Liver (tissue), 3 donors: ENCODE data around the gene FGF11.

Experiments
- FOXA1 ChIP-seq: IDR thresholded peaks from 2 replicates; pipeline ENCODE4 v1.6.1; 2016; ENCODE audit warnings: antibody characterized with exemption
- GABPA ChIP-seq, 2 donors: IDR thresholded peaks in 1 of 2; conservative IDR thresholded peaks in 1 of 2; 2 replicates each; pipeline ENCODE4 v1.6.1; 2016; ENCODE audit warnings: antibody characterized with exemption in 2 of 2, mild to moderate bottlenecking in 1 of 2, moderate library complexity in 1 of 2
- HNF4G ChIP-seq: IDR thresholded peaks from 2 replicates; pipeline ENCODE4 v1.6.1; 2016; ENCODE audit warnings: antibody characterized with exemption
- JUND ChIP-seq, 2 donors: IDR thresholded peaks; 2 replicates each; pipeline ENCODE4 v1.6.1; 2016; ENCODE audit warnings: antibody characterized with exemption in 2 of 2
- RAD21 ChIP-seq, 2 donors: IDR thresholded peaks; 2 replicates each; pipeline ENCODE4 v1.6.1; 2016; ENCODE audit warnings: antibody characterized with exemption in 2 of 2, mild to moderate bottlenecking in 2 of 2
- RXRA ChIP-seq, 2 donors: IDR thresholded peaks; 2 replicates each; pipeline ENCODE4 v1.6.1; 2017 to 2018; ENCODE audit warnings: antibody characterized with exemption in 2 of 2, mild to moderate bottlenecking in 1 of 2
- SP1 ChIP-seq: IDR thresholded peaks from 2 replicates; pipeline ENCODE4 v1.6.1; 2018; ENCODE audit warnings: antibody characterized with exemption, mild to moderate bottlenecking
- TAF1 ChIP-seq: conservative IDR thresholded peaks from 2 replicates; pipeline ENCODE4 v1.6.1; 2016; ENCODE audit warnings: antibody characterized with exemption, mild to moderate bottlenecking
- YY1 ChIP-seq: IDR thresholded peaks from 2 replicates; pipeline ENCODE4 v1.6.1; 2016; ENCODE audit warnings: antibody characterized with exemption, mild to moderate bottlenecking
- TF ChIP-seq, protein P1 (sequence below): IDR thresholded peaks from 2 replicates; pipeline ENCODE4 v1.6.1; 2016; ENCODE audit warnings: antibody characterized with exemption
- TF ChIP-seq, protein P2 (sequence below): IDR thresholded peaks from 2 replicates; pipeline ENCODE4 v1.6.1; 2016; ENCODE audit warnings: antibody characterized with exemption
- TF ChIP-seq, protein P3 (sequence below): fragments of 150-350 bp; IDR thresholded peaks from 2 replicates; pipeline ENCODE4 v1.5.1; 2017; ENCODE audit warnings: improper control_type of control experiment, low read depth, low read length; ENCODE audit not compliant: missing input control
- TF ChIP-seq, protein P4 (sequence below): IDR thresholded peaks from 2 replicates; pipeline ENCODE4 v1.6.1; 2016; ENCODE audit warnings: antibody characterized with exemption, mild to moderate bottlenecking
- donor health status: healthy.
- donor health status: healthy.

DNA sequence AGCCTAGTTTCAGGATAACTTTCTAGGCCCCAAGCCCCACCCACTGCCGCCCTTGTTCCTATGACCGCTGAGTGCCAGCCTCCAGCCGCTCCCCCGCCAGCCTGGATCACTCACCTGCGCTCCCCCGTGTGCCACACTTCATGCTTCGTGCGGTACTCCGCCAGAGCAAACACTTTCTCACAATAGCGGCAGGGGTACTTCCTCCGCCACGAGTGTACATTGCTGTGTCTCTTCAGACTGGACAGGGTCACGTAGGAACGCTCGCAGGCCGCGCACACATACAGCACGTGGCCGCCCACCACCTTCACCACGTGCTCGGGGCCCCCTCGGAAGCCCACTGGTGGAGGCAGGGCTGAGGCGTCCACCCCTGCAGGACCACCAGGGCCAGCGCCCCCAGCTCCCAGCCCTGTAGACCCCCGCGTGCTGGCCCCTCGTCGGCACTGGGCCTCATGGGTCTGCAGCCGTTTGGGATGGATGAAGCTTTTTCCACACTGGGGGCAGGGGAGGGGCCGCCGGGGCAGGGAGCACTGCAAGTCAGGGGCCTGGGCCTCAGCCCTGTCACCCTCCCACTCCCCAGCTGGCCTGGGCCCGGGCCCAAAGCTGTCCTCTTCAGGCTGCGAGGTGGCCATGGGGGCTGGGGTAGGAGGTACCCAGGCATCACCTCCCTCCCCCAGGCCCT is 26.4 kb downstream of the FGF11 start:
- TF ChIP-seq YY1 (no peak), RXRA (IDR thresholded peaks at IDR 0.05) (no peak), JUND (IDR thresholded peaks at IDR 0.05) (no peak), HNF4G (no peak), RAD21 (IDR thresholded peaks at IDR 0.05) (no peak), TAF1 (no peak), SP1 (no peak), GABPA (IDR thresholded peaks at IDR 0.05 in 1 of 2, conservative IDR thresholded peaks at IDR 0.05 in 1 of 2) (no peak), FOXA1 (no peak)
- TF ChIP-seq, protein P1, sequence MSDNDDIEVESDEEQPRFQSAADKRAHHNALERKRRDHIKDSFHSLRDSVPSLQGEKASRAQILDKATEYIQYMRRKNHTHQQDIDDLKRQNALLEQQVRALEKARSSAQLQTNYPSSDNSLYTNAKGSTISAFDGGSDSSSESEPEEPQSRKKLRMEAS = no peak
- TF ChIP-seq, protein P2, sequence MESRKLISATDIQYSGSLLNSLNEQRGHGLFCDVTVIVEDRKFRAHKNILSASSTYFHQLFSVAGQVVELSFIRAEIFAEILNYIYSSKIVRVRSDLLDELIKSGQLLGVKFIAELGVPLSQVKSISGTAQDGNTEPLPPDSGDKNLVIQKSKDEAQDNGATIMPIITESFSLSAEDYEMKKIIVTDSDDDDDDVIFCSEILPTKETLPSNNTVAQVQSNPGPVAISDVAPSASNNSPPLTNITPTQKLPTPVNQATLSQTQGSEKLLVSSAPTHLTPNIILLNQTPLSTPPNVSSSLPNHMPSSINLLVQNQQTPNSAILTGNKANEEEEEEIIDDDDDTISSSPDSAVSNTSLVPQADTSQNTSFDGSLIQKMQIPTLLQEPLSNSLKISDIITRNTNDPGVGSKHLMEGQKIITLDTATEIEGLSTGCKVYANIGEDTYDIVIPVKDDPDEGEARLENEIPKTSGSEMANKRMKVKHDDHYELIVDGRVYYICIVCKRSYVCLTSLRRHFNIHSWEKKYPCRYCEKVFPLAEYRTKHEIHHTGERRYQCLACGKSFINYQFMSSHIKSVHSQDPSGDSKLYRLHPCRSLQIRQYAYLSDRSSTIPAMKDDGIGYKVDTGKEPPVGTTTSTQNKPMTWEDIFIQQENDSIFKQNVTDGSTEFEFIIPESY = no peak
- TF ChIP-seq, protein P3, sequence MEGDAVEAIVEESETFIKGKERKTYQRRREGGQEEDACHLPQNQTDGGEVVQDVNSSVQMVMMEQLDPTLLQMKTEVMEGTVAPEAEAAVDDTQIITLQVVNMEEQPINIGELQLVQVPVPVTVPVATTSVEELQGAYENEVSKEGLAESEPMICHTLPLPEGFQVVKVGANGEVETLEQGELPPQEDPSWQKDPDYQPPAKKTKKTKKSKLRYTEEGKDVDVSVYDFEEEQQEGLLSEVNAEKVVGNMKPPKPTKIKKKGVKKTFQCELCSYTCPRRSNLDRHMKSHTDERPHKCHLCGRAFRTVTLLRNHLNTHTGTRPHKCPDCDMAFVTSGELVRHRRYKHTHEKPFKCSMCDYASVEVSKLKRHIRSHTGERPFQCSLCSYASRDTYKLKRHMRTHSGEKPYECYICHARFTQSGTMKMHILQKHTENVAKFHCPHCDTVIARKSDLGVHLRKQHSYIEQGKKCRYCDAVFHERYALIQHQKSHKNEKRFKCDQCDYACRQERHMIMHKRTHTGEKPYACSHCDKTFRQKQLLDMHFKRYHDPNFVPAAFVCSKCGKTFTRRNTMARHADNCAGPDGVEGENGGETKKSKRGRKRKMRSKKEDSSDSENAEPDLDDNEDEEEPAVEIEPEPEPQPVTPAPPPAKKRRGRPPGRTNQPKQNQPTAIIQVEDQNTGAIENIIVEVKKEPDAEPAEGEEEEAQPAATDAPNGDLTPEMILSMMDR = no peak
- TF ChIP-seq, protein P4, sequence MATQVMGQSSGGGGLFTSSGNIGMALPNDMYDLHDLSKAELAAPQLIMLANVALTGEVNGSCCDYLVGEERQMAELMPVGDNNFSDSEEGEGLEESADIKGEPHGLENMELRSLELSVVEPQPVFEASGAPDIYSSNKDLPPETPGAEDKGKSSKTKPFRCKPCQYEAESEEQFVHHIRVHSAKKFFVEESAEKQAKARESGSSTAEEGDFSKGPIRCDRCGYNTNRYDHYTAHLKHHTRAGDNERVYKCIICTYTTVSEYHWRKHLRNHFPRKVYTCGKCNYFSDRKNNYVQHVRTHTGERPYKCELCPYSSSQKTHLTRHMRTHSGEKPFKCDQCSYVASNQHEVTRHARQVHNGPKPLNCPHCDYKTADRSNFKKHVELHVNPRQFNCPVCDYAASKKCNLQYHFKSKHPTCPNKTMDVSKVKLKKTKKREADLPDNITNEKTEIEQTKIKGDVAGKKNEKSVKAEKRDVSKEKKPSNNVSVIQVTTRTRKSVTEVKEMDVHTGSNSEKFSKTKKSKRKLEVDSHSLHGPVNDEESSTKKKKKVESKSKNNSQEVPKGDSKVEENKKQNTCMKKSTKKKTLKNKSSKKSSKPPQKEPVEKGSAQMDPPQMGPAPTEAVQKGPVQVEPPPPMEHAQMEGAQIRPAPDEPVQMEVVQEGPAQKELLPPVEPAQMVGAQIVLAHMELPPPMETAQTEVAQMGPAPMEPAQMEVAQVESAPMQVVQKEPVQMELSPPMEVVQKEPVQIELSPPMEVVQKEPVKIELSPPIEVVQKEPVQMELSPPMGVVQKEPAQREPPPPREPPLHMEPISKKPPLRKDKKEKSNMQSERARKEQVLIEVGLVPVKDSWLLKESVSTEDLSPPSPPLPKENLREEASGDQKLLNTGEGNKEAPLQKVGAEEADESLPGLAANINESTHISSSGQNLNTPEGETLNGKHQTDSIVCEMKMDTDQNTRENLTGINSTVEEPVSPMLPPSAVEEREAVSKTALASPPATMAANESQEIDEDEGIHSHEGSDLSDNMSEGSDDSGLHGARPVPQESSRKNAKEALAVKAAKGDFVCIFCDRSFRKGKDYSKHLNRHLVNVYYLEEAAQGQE = no peak
